Measurements from ENCODE around the gene ZNF302. TPM values are rescaled to one million over a fixed set of nuclear protein-coding genes. Genes with fewer than 3 reads are reported as not detected.

The ZNF302 gene
- total RNA-seq, 1 donor from 2014 or later = 14.7 TPM

DNA sequence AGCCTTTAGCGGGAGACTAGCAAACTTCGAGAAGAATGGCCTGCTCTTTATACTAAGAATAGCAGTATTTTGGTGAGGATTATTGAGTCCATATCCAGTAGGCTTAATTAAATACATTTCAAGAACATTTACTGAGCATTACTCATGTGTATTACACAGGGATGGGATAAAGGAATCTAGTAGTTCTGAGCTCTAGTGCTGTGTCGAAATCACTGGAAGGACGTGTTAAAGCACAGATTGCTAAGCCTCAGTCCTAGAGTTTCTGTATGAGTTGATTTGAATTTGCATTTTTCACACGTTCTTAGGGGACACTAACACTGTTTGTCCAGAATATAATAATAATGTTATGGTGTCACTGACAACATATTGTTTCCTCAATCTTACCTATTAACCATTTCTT is 9.0 kb downstream of the ZNF302 start:
- no peak for TF ChIP-seq CTCF (IDR thresholded peaks at IDR 0.05; ENCODE audit: insufficient read depth, low read length, poor library complexity, severe bottlenecking)
- Histone ChIP-seq H3K27me3 (ENCODE audit: control insufficient read depth, insufficient read depth, low read length) (no peaks in the 10 kb centered on the region), H3K36me3 (ENCODE audit: control insufficient read depth, insufficient read depth, low read length) (no peaks in the 10 kb centered on the region), H3K4me3 (ENCODE audit: low read depth, low read length) (no peak overlapping the region)
- no peak for DNase-seq (ENCODE audit: low read depth)

DNA sequence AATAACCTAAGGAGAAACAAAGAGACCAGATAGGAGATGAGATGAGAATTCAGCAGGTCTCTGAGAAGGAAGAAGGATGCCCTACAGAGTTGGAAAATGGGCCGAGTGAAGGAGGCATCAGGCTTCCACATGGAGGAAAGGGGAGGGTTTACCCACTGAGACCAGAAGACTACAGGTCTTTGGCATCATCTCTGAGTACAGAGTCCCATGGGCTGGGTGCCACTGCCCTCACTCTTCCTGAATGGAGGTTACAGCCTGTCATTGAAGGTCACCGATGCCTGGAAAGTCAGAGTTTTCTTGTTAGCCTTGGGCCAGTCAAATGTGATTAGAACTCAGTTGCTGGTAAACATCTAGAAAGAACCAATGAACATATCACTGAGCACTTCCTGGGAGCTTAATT is 9.9 kb downstream of the ZNF302 start:
- H3K27me3 ChIP-seq (ENCODE audit: control insufficient read depth, insufficient read depth, low read length) = no peaks in the 10 kb centered on the region
- H3K36me3 ChIP-seq (ENCODE audit: control insufficient read depth, insufficient read depth, low read length) = no peaks in the 10 kb centered on the region
- TF ChIP-seq CTCF (IDR thresholded peaks at IDR 0.05; ENCODE audit: insufficient read depth, low read length, poor library complexity, severe bottlenecking) = no peak
- H3K4me3 ChIP-seq (ENCODE audit: low read depth, low read length) = no peak overlapping the region
- no peak for DNase-seq (ENCODE audit: low read depth)

- no peak for TF ChIP-seq CTCF (IDR thresholded peaks at IDR 0.05; ENCODE audit: insufficient read depth, low read length, poor library complexity, severe bottlenecking)
- Histone ChIP-seq H3K4me3 (ENCODE audit: low read depth, low read length) (no peak overlapping the region), H3K36me3 (ENCODE audit: control insufficient read depth, insufficient read depth, low read length) (no peaks in the 10 kb centered on the region), H3K27me3 (ENCODE audit: control insufficient read depth, insufficient read depth, low read length) (no peaks in the 10 kb centered on the region)
- DNase-seq (ENCODE audit: low read depth) = no peak
Measured at GRCh38 chr19:34688592-34688991, 11.1 kb downstream of the ZNF302 start.

DNA sequence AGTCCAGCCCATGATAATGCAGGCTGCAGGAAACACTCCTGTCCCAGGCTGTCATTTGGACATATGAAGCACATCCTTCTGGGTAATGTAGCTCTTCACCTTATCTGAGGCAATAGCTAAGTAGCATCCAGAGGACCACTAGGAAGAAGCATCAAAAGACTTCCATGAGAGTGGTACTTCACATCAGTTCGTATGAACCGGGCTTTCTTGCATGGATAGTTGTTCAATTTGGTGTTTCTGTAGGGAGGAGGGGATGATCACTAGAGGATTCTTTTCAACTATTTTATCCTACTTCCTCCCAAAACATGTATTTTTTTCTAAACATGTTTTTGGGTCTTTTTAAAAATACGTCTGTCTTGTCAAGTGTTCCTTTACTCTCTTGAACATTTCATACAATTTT is 12.9 kb downstream of the ZNF302 start:
- Histone ChIP-seq H3K4me3 (ENCODE audit: low read depth, low read length) (no peak overlapping the region), H3K36me3 (ENCODE audit: control insufficient read depth, insufficient read depth, low read length) (no peaks in the 10 kb centered on the region), H3K27me3 (ENCODE audit: control insufficient read depth, insufficient read depth, low read length) (no peaks in the 10 kb centered on the region)
- no peak for TF ChIP-seq CTCF (IDR thresholded peaks at IDR 0.05; ENCODE audit: insufficient read depth, low read length, poor library complexity, severe bottlenecking)
- DNase-seq (ENCODE audit: low read depth) = no peak

DNA sequence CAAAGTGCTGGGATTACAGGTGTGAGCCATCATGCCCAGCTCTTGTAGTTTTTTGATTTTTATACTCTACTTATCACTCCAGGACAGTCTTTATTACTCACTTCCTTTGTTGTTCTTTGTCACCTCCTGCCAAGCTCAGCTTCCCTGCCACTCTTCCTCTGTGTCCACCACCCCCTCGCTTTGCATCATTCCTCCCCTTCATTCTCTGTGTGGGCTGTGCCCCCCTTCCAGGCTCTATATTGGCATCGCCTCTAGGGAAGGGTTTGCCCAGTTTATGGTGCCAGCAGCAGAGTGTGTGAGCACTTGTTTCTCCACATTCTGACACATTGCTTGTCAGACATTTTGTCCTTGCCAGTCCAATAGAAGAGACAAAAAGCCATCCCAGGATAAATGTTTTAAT is 15.1 kb downstream of the ZNF302 start:
- Histone ChIP-seq H3K27me3 (ENCODE audit: control insufficient read depth, insufficient read depth, low read length) (no peaks in the 10 kb centered on the region), H3K4me3 (ENCODE audit: low read depth, low read length) (no peak overlapping the region), H3K36me3 (ENCODE audit: control insufficient read depth, insufficient read depth, low read length) (no peaks in the 10 kb centered on the region)
- no peak for TF ChIP-seq CTCF (IDR thresholded peaks at IDR 0.05; ENCODE audit: insufficient read depth, low read length, poor library complexity, severe bottlenecking)
- DNase-seq (ENCODE audit: low read depth) = no peak

DNA sequence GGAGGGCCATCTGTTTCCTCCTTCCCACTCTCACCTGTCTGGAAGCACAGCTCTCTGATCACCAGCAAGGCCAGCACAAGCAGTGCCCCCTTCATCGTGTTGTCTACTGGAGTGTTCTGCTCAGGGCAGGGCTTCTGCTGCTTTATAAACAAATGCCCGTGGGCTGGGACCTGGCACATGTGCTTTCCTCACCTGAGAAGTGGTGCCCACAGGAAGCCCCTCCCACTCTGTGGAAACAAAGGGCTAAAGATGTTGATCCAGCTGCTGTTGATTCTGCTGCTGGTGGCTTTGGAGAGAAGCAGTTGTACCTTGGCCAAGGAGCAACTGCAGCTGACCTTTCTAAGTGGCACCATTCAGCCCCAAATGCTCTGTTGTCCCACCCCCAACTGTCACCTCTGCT is 30.2 kb downstream of the ZNF302 start:
- no peaks in the 10 kb centered on the region for H3K36me3 ChIP-seq (ENCODE audit: control insufficient read depth, insufficient read depth, low read length)
- no peak overlapping the region for H3K4me3 ChIP-seq (ENCODE audit: low read depth, low read length)
- no peak for TF ChIP-seq CTCF (IDR thresholded peaks at IDR 0.05; ENCODE audit: insufficient read depth, low read length, poor library complexity, severe bottlenecking)
- no peak for DNase-seq (ENCODE audit: low read depth)
- H3K27me3 ChIP-seq (ENCODE audit: control insufficient read depth, insufficient read depth, low read length) = no peaks in the 10 kb centered on the region
